K562 (cell line): ENCODE measurements around the gene SCML2. TPM values are rescaled to one million over a fixed set of nuclear protein-coding genes. Genes with fewer than 3 reads are reported as not detected.

ENCODE experiments used
- ATAC-seq: fragments of 200-7000 bp; cut with Tn5 transposase; 3 replicates; pipeline ENCODE4 v1.9.1; 2020; ENCODE audit warnings: moderate library complexity
- BruUV-seq: library from RNA; stranded (reverse); fragments of 400-500 nt; replicated peaks from 2 replicates; lab custom pipeline; 2021; lab: Mats Ljungman, UMichigan
- CTCF ChIA-PET: fragments of 300-600 bp; formaldehyde crosslinking; extraction: SDS; loops from one replicate; lab custom pipeline; 2021; ENCODE audit warnings: low intra/inter-chr PET ratio; lab: Yijun Ruan, JAX
- POLR2A ChIA-PET: fragments of 300-600, 350-650 bp; sonication (Branson Sonifier 250); formaldehyde crosslinking; extraction: SDS; loops from one replicate; lab custom pipeline; 2021; ENCODE audit warnings: antibody characterized with exemption, inconsistent platforms; lab: Yijun Ruan, JAX
- DNase-seq, 4 experiments: peaks; one replicate each; pipeline versions ENCODE4 v3.0.0 to v3.0.0-alpha.2; 2011 to 2018; ENCODE audit warnings: low spot score in 3 of 4, mixed read lengths in 3 of 4; ENCODE audit errors: extremely low read depth in 1 of 4
- FAIRE-seq: peaks from 2 replicates; lab custom pipeline; 2011; peaks lifted over from hg19 to GRCh38; lab: Jason Lieb, UNC
- H2AFZ ChIP-seq: 2 replicates; pipeline ENCODE4 v1.6.0; 2011; ENCODE audit warnings: low read depth, low read length, control low read depth, inconsistent platforms
- H3K27ac ChIP-seq: fragments of 200-600 bp; 3 replicates; pipeline ENCODE4 v1.8.0; 2011; ENCODE audit warnings: low read depth, mild to moderate bottlenecking, control low read depth, inconsistent platforms, low read length, moderate library complexity, mixed read lengths; ENCODE audit errors: extremely low read depth
- H3K27me3 ChIP-seq, 2 experiments: fragments of 300-600 bp in 1 of 2; 2 replicates in 1 of 2; 3 replicates in 1 of 2; pipeline versions ENCODE4 v1.6.0 to v1.8.0; 2011; ENCODE audit warnings: inconsistent platforms in 2 of 2, low read length in 2 of 2, mild to moderate bottlenecking in 1 of 2, mixed read lengths in 1 of 2, moderate library complexity in 1 of 2; ENCODE audit not compliant: control insufficient read depth in 2 of 2, insufficient read depth in 2 of 2
- H3K36me3 ChIP-seq: fragments of 300-600 bp; 3 replicates; pipeline ENCODE4 v1.8.0; 2011; ENCODE audit warnings: mild to moderate bottlenecking, low read length, inconsistent platforms; ENCODE audit not compliant: control insufficient read depth, insufficient read depth
- H3K4me1 ChIP-seq, 2 experiments: fragments of 200-600 bp in 1 of 2; replicated peaks in 1 of 2; 2 replicates in 1 of 2; 3 replicates in 1 of 2; pipeline versions ENCODE4 v1.5.1 to v1.8.0; 2011; ENCODE audit warnings: inconsistent platforms in 2 of 2, low read length in 2 of 2, mild to moderate bottlenecking in 1 of 2, mixed read lengths in 1 of 2, moderate library complexity in 1 of 2; ENCODE audit not compliant: control insufficient read depth in 2 of 2, insufficient read depth in 2 of 2
- H3K4me2 ChIP-seq: 2 replicates; pipeline ENCODE4 v1.6.1; 2011; ENCODE audit warnings: low read length, control low read depth, inconsistent platforms, mixed read lengths; ENCODE audit not compliant: insufficient read depth
- H3K4me3 ChIP-seq: fragments of 200-600 bp; sonication (generic), shearing (Covaris generic); 2 replicates; pipeline ENCODE4 v1.5.1; 2016; ENCODE audit warnings: control low read depth, inconsistent platforms
- H3K79me2 ChIP-seq: fragments of 200-600 bp; 3 replicates; pipeline ENCODE4 v1.8.0; 2011; ENCODE audit warnings: low read length, inconsistent platforms; ENCODE audit not compliant: control insufficient read depth, insufficient read depth
- H3K9ac ChIP-seq, 2 experiments: 2 replicates each; pipeline versions ENCODE4 v1.6.0 to v1.6.1; 2011; ENCODE audit warnings: low read depth in 2 of 2, low read length in 2 of 2, control low read depth in 1 of 2, inconsistent platforms in 1 of 2, mild to moderate bottlenecking in 1 of 2, mixed read lengths in 1 of 2; ENCODE audit not compliant: insufficient read depth in 1 of 2
- H3K9me1 ChIP-seq: one replicate; pipeline ENCODE4 v1.6.0; 2011; ENCODE audit warnings: inconsistent platforms, mild to moderate bottlenecking, low read length, moderate library complexity; ENCODE audit not compliant: control insufficient read depth, insufficient read depth
- H3K9me3 ChIP-seq: replicated peaks from 2 replicates; pipeline ENCODE4 v1.5.1; 2011; ENCODE audit warnings: low read depth, low read length, inconsistent platforms; ENCODE audit not compliant: control insufficient read depth, insufficient read depth
- H4K20me1 ChIP-seq: replicated peaks from 2 replicates; pipeline ENCODE4 v1.6.1; 2011; ENCODE audit warnings: low read length, inconsistent platforms, mixed read lengths; ENCODE audit not compliant: control insufficient read depth, insufficient read depth
- BMI1 ChIP-seq: fragments of 150-350 bp; IDR thresholded peaks from 2 replicates; pipeline ENCODE4 v1.6.1; 2014; ENCODE audit warnings: low read length
- BRD4 ChIP-seq: fragments of 200-600 bp; sonication (generic); IDR thresholded peaks from 2 replicates; pipeline ENCODE4 v1.6.1; 2017; ENCODE audit warnings: inconsistent platforms
- CHD1 ChIP-seq: fragments of 200-600 bp; sonication (generic); IDR thresholded peaks from one replicate; pipeline ENCODE4 v1.6.1; 2012; ENCODE audit warnings: mild to moderate bottlenecking, moderate library complexity, low read length, inconsistent platforms
- CHD2 ChIP-seq: IDR thresholded peaks from 2 replicates; pipeline ENCODE4 v1.6.1; 2011; ENCODE audit warnings: low read depth, low read length
- FOXA1 ChIP-seq: fragments of 450-650 bp; IDR thresholded peaks from 2 replicates; pipeline ENCODE4 v1.6.1; 2016; ENCODE audit warnings: mild to moderate bottlenecking, borderline replicate concordance
- HNRNPH1 ChIP-seq: fragments of 200-400 bp; formaldehyde crosslinking; optimal IDR thresholded peaks from 2 replicates; pipeline ENCODE3; 2017; ENCODE audit warnings: low read depth, mild to moderate bottlenecking, low read length, moderate library complexity
- MCM5 ChIP-seq: fragments of 450-650 bp; IDR thresholded peaks from 2 replicates; pipeline ENCODE4 v1.6.1; 2016; ENCODE audit warnings: low read depth
- MYNN ChIP-seq, 2 experiments: sonication (generic); formaldehyde crosslinking in 1 of 2; IDR thresholded peaks; 2 replicates each; pipeline versions ENCODE4 v1.5.0 to v1.6.1; 2016 to 2020; ENCODE audit warnings: antibody characterized with exemption in 1 of 2, missing genetic modification reagents in 1 of 2
- NEUROD1 ChIP-seq: fragments of 150-350 bp; IDR thresholded peaks from 2 replicates; pipeline ENCODE4 v1.6.1; 2014; ENCODE audit warnings: borderline replicate concordance, low read length, low read depth; ENCODE audit not compliant: partially characterized antibody
- RBM39 ChIP-seq: fragments of 200-400 bp; formaldehyde crosslinking; optimal IDR thresholded peaks from 2 replicates; pipeline ENCODE3; 2018; ENCODE audit warnings: low read depth, low read length
- RCOR1 ChIP-seq, 2 experiments: IDR thresholded peaks; 2 replicates each; pipeline ENCODE4 v1.6.1; 2012; ENCODE audit warnings: low read depth in 2 of 2, low read length in 2 of 2, borderline replicate concordance in 1 of 2, improper control_type of control experiment in 1 of 2
- SAFB ChIP-seq: fragments of 200-400 bp; formaldehyde crosslinking; IDR thresholded peaks from 2 replicates; pipeline ENCODE4 v1.6.1; 2017; ENCODE audit warnings: low read depth, low read length, borderline replicate concordance
- SUPT5H ChIP-seq: fragments of 450-650 bp; IDR thresholded peaks from 2 replicates; pipeline ENCODE4 v1.6.1; 2016
- ZNF175 ChIP-seq: fragments of 200-800 bp; sonication (Bioruptor generic); IDR thresholded peaks from 2 replicates; pipeline ENCODE4 v1.6.1; 2016; ENCODE audit warnings: low read depth, mild to moderate bottlenecking, missing genetic modification characterization, missing compliant biosample characterization
- WGBS: fragments of 100-300 bp; shearing (Covaris generic); methylation state at CpG from one replicate; pipeline ENCODE4 v1.1.6; 2016; ENCODE audit warnings: low coverage, mixed read lengths; ENCODE audit not compliant: insufficient coverage; ENCODE audit errors: missing lambda C conversion rate; 5-methylcytosine and 5-hydroxymethylcytosine counted together
- in situ Hi-C: fragments of 300-500 bp; cut with MboI; formaldehyde crosslinking; loops from 4 replicates; pipeline ENCODE4 v1.15.0; 2018; ENCODE audit warnings: inconsistent platforms, mixed read lengths
- intact Hi-C: fragments of 100-400 bp; cut with micrococcal nuclease; formaldehyde crosslinking; loops from 2 replicates; pipeline ENCODE4 v1.14.2; 2022
- polyA plus RNA-seq, 8 experiments: library from polyadenylated mRNA; depleted of rRNA in 4 of 8; stranded (reverse) in 5 of 8; unstranded in 3 of 8; fragments of >200 nt; fragmentation: Nextera tagmentation in 2 of 8; fragmentation: Illumina TruSeq in 1 of 8; extraction: Ambion mirVana in 2 of 8; extraction: Trizol in 1 of 8; gene quantifications; 2 replicates each; pipeline versions ENCODE4 v1.2.1 to v1.2.3, GENCODE V29; 2011 to 2014; ENCODE audit warnings: inconsistent platforms in 1 of 8, missing spikeins in 1 of 8
- total RNA-seq, 7 experiments: library from RNA; depleted of rRNA in 6 of 7; stranded (reverse); fragments of >200 nt in 6 of 7; fragmentation: Illumina TruSeq in 2 of 7; extraction: Trizol in 2 of 7; gene quantifications; 2 replicates each; pipeline versions ENCODE4 v1.2.1 to v1.2.3, GENCODE V29; 2011 to 2021; ENCODE audit warnings: low replicate concordance in 1 of 7
- TF ChIP-seq, protein P1 (sequence below): fragments of 250-450 bp; sonication (Bioruptor Pico); IDR thresholded peaks from 2 replicates; pipeline ENCODE4 v1.5.0; 2021; ENCODE audit warnings: mild to moderate bottlenecking, borderline replicate concordance
- TF ChIP-seq, protein P2 (sequence below): sonication (generic); formaldehyde crosslinking; IDR thresholded peaks from 2 replicates; pipeline ENCODE4 v1.8.1; 2023; ENCODE audit warnings: mild to moderate bottlenecking, missing genetic modification reagents, moderate library complexity
- TF ChIP-seq, protein P3 (sequence below), 3 experiments: fragments of 200-800 bp in 1 of 3; sonication (Bioruptor generic) in 1 of 3; sonication (generic) in 1 of 3; formaldehyde crosslinking in 1 of 3; IDR thresholded peaks; 2 replicates each; pipeline versions ENCODE4 v1.6.1 to v1.8.0; 2016 to 2022; ENCODE audit warnings: mild to moderate bottlenecking in 2 of 3, missing compliant biosample characterization in 2 of 3, missing genetic modification characterization in 2 of 3, missing genetic modification reagents in 1 of 3

Gene SCML2
- total and polyA plus RNA-seq, 9 of the 15 experiments (the other 6 are each of a cell fraction or from before 2014, with no cell fraction given): 15.1 to 30.8 (median 22.9) TPM

DNA sequence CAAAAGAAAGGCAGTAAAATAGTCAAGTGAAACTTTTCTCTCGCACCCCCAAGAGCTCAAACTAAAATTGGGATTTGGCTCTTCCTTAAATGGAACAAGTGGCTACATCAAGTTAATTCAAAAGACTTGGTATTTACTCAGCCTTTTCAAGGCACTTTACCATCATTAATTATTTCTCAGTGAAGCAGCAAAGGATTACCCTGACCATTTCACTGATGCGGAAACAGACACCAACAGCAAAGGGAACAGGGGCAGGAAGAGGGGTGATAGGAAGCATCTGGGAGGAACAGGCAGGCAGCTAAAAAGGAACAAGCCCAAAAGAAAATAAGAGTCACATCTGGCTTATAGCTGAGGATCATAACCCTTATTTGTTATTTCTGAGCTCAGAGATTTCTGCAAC is 2.7 kb downstream of the SCML2 start (continued):
- TF ChIP-seq SAFB (no peak), MCM5 (no peak)

DNA sequence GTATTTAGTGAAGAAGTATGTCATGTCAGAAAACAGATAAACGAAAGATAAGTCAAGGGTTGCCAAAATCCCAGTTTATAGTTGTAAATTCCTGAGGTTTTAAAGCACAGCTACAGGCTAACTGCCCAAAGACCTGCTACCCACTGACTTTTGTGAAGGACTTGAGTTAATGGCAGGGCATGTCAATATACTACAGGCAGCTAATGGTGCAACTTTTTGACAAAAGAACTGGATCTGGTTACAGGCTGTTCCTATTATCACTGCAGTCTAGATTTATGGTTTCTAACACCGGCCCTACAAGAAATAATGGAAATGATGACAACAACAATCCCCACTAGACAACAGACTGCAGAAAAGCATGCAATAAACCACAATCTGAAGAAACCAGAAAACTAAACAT is 6.4 kb downstream of the SCML2 start:
- in situ Hi-C loops: no loop called here
- POLR2A ChIA-PET: no interaction called here
- H3K4me2 ChIP-seq: no peak overlapping the region

More for the DNA sequence above, 6.4 kb downstream of the SCML2 start:
- CTCF ChIA-PET: no interaction called here
- H3K27ac ChIP-seq: no peak overlapping the region
- H3K36me3 ChIP-seq: no peaks in the 10 kb centered on the region
- no peak for TF ChIP-seq MYNN (IDR thresholded peaks at IDR 0.05)
- TF ChIP-seq MYNN (CRISPR knock-in tag; IDR thresholded peaks at IDR 0.05): no peak
- no peak for TF ChIP-seq CHD1
- TF ChIP-seq, protein P1, sequence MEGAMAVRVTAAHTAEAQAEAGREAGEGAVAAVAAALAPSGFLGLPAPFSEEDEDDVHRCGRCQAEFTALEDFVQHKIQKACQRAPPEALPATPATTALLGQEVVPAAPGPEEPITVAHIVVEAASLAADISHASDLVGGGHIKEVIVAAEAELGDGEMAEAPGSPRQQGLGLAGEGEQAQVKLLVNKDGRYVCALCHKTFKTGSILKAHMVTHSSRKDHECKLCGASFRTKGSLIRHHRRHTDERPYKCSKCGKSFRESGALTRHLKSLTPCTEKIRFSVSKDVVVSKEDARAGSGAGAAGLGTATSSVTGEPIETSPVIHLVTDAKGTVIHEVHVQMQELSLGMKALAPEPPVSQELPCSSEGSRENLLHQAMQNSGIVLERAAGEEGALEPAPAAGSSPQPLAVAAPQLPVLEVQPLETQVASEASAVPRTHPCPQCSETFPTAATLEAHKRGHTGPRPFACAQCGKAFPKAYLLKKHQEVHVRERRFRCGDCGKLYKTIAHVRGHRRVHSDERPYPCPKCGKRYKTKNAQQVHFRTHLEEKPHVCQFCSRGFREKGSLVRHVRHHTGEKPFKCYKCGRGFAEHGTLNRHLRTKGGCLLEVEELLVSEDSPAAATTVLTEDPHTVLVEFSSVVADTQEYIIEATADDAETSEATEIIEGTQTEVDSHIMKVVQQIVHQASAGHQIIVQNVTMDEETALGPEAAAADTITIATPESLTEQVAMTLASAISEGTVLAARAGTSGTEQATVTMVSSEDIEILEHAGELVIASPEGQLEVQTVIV (CRISPR knock-in tag): no peak
- TF ChIP-seq BMI1: no peak
- TF ChIP-seq, protein P2, sequence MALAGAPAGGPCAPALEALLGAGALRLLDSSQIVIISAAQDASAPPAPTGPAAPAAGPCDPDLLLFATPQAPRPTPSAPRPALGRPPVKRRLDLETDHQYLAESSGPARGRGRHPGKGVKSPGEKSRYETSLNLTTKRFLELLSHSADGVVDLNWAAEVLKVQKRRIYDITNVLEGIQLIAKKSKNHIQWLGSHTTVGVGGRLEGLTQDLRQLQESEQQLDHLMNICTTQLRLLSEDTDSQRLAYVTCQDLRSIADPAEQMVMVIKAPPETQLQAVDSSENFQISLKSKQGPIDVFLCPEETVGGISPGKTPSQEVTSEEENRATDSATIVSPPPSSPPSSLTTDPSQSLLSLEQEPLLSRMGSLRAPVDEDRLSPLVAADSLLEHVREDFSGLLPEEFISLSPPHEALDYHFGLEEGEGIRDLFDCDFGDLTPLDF (CRISPR knock-in tag): no peak
- TF ChIP-seq NEUROD1: no peak
- TF ChIP-seq ZNF175 (CRISPR knock-in tag): no peak
- no peak for TF ChIP-seq FOXA1
- TF ChIP-seq CHD2: no peak
- TF ChIP-seq RBM39: no peak
- TF ChIP-seq RCOR1 (IDR thresholded peaks at IDR 0.05; ENCODE audit: borderline replicate concordance in 1 of 2, low read depth in 2 of 2, low read length in 2 of 2): no peak
- TF ChIP-seq, protein P3, sequence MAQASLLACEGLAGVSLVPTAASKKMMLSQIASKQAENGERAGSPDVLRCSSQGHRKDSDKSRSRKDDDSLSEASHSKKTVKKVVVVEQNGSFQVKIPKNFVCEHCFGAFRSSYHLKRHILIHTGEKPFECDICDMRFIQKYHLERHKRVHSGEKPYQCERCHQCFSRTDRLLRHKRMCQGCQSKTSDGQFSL (CRISPR knock-in tag; IDR thresholded peaks at IDR 0.05): no peak
- TF ChIP-seq, protein P3 (tag; IDR thresholded peaks at IDR 0.05): no peak
- TF ChIP-seq HNRNPH1: no peak
- TF ChIP-seq BRD4: no peak
- no peak for TF ChIP-seq SUPT5H
- H3K9ac ChIP-seq: no peak overlapping the region
- peaks cover 2% of the 10 kb centered on the region; the same call in 1 of the 2 replicates for H4K20me1 ChIP-seq
- DNase-seq (no peak), FAIRE-seq (no peak), ATAC-seq (no peak)
- intact Hi-C loops: no loop called here
- no peaks in the 10 kb centered on the region for H3K27me3 ChIP-seq
- no TSS peak for BruUV-seq
- peaks cover 91% of the 10 kb centered on the region for H3K79me2 ChIP-seq
- H3K4me1 ChIP-seq: peaks cover 0 to 6% of the 10 kb centered on the region in 2 experiments; a peak in 2 of 5 replicates
- H3K9me3 ChIP-seq: no peaks in the 10 kb centered on the region
- WGBS: 25% methylated on average over 2 of the region's 2 CpGs
- no peaks in the 10 kb centered on the region for H3K9me1 ChIP-seq
- no peak overlapping the region for H3K4me3 ChIP-seq
- H2AFZ ChIP-seq: no peak overlapping the region
